Skeletal muscle satellite cell (primary cell): ENCODE measurements around the gene RUFY4.
"Not testable (repeated sequence)": the region's sequence is repeated elsewhere in the genome, so short reads cannot be mapped to it uniquely, and the experiment has no call there.

Experiments used
- H3K27me3 ChIP-seq: 2 replicates; pipeline ENCODE4 v1.7.0; 2013; ENCODE audit warnings: low read length; ENCODE audit not compliant: control insufficient read depth, insufficient read depth
- H3K36me3 ChIP-seq: 2 replicates; pipeline ENCODE4 v1.7.0; 2013; ENCODE audit warnings: mild to moderate bottlenecking, control low read depth, low read length; ENCODE audit not compliant: insufficient read depth
- H3K4me1 ChIP-seq: 2 replicates; pipeline ENCODE4 v1.7.0; 2013; ENCODE audit warnings: low read length; ENCODE audit not compliant: control insufficient read depth, insufficient read depth
- H3K4me2 ChIP-seq: 2 replicates; pipeline ENCODE4 v1.7.0; 2013; ENCODE audit warnings: mild to moderate bottlenecking, low read length
- H3K4me3 ChIP-seq: 2 replicates; pipeline ENCODE4 v1.7.0; 2013; ENCODE audit warnings: low read length
- H3K9ac ChIP-seq: 2 replicates; pipeline ENCODE4 v1.7.0; 2013; ENCODE audit warnings: mild to moderate bottlenecking, low read depth, low read length, moderate library complexity
- H3K9me3 ChIP-seq: replicated peaks from 2 replicates; pipeline ENCODE4 v1.7.0; 2013; ENCODE audit warnings: mild to moderate bottlenecking, control low read depth, low read length

The RUFY4 gene

DNA sequence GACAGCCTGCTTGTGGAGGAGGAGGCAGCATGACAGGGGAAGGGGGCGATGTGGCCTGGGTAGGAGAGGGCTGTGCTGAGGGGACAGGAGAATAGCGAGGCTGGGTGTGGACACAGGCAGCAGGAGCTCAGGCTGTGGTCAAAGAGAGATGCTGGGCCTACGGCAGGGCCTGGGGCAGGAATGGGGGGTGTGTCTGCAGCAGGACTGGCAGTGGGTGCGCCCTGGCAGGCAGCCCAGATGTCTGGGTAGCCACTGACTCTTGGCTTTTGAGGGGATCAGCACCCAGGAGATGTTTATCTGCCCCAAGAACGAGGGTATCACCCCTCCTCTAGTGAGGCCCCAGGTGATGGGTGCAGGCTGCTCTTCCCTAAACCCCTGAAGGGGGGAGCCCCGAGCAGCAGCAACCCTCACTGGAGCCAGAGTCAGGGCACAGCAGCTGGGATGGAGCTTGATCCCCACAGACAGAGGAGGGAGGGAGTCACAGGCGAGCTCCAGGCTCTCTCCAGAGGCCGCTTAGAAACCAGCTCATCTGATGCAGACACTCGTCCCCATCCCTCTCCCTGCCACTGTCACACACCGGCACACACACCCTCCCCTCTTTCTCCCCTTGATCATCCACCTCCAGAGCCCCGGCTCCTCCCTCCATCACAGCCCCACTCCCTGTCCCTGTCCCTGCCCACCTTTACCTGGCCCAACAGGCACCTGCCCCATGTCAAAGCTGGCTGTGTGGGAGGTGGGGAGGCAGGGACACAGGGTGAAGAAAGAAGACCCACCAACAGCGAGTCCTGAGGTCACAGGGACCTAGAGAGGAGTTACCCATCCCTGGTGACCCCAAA, 36.5 kb upstream of the RUFY4 start:
- Histone ChIP-seq H3K4me1 (no peaks in the 10 kb centered on the region), H3K9ac (no peak overlapping the region), H3K9me3 (no peaks in the 10 kb centered on the region), H3K4me2 (no peak overlapping the region), H3K27me3 (peaks cover 31% of the 10 kb centered on the region), H3K36me3 (no peaks in the 10 kb centered on the region), H3K4me3 (no peak overlapping the region)

DNA sequence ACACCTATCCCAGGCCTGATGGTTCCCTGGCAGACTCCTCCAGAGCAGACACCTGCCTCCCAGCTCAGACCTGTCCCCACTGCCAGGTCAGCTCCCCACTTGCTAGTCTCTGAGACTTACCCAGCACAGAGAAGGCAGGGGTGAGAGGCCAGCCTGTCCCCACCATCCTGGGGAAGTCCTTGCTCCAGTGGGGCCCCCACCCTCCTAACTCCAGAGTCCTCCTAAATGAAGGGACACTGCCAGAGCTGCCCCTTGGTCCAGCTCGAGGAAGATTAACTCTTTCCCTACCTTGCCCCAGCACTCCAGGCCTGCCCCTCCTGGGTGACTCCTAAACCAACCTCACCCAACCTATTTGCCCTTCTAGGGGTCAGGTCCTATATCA, 35.9 kb upstream of the RUFY4 start:
- H3K4me1 ChIP-seq: no peaks in the 10 kb centered on the region
- H3K27me3 ChIP-seq: peaks cover 33% of the 10 kb centered on the region
- H3K4me2 ChIP-seq: no peak overlapping the region
- H3K4me3 ChIP-seq: no peak overlapping the region
- no peaks in the 10 kb centered on the region for H3K9me3 ChIP-seq
- H3K9ac ChIP-seq: no peak overlapping the region
- H3K36me3 ChIP-seq: no peaks in the 10 kb centered on the region

DNA sequence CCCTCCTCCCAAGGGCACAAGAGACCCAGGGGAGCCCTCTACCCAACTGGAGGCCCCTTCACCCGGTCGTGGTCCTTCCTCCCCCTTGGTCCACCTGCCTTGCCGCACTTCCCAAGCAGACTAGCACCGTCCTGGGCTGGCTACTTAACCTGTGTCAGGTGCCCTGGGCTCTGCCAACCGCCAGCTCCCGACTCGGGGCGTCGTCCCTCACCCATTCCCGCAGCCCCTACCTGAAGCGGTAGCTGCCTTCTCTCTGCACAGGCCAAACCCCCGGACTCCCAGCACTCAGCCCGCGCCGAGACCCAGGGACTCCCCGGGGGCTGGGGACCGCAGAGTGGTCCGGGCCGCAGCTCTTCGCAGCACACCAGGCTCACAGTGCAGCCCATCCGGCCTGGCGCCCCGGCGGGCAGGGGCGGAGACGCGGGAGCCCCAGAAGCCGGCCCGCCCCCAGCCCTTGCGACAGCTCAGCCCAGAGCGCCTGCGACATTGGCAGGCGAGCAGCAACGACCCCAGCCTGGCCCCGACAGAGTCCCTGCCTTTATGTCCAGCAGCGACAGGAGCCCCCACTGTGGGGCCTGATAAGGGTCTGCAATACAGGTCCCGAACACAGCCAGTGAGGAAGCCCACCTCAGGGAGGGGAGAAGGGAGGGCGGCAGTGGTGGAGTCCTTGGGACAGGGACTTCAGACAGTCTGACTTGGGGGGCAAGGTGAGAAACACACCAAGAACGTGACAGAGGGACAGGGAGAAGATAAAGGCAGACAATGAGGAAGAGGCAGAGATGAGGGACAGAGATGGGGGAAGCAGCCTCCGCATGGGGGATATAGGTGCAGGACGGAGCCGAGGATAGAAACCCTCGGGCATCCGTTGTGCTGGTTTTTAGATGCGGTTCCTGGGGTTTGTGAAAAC, 35.2 kb upstream of the RUFY4 start:
- Histone ChIP-seq H3K4me2 (no peak overlapping the region), H3K4me3 (no peak overlapping the region), H3K9me3 (no peaks in the 10 kb centered on the region), H3K4me1 (no peaks in the 10 kb centered on the region), H3K9ac (no peak overlapping the region), H3K36me3 (no peaks in the 10 kb centered on the region), H3K27me3 (peaks cover 37% of the 10 kb centered on the region)

DNA sequence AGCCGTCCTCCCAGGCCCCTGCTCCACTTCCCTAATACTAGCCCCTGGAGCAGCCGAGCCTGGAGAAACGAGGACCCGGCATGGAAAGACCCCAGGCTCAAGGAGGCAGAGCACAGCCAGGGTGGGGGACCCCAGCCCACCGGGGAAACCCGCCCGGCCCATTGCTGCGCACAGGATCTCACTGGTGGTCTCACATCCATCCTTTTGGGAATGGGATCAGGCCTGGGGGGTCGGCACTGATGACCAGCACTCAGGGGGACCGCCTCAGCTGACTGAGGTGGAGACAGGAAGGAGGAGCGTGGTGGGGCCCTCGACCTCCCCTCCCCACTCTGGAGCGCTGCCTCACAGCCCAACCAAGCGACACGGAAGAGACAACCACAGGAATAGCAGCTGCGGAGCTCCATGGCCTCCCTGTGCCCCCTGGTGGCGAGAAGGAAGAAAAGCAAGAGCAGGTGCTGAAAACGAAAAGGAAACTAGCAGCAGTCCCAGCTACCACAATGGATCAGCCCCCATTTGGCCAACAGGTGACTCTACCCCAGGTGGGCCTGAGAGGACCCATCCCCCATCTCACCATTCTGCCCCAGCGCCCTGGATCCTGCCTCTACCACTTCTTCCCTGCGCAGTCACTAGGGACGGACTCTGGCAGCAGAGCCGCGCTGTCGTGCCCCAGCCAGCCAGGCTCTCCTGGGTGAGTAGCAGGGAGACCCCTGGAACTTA, 34.4 kb upstream of the RUFY4 start:
- not testable (repeated sequence) for H3K36me3 ChIP-seq, H3K9ac ChIP-seq, H3K9me3 ChIP-seq, H3K4me1 ChIP-seq
- Histone ChIP-seq H3K4me3 (peak overlapping the region; percentile 42), H3K27me3 (peaks cover 45% of the 10 kb centered on the region), H3K4me2 (peak overlapping the region; percentile 64)

DNA sequence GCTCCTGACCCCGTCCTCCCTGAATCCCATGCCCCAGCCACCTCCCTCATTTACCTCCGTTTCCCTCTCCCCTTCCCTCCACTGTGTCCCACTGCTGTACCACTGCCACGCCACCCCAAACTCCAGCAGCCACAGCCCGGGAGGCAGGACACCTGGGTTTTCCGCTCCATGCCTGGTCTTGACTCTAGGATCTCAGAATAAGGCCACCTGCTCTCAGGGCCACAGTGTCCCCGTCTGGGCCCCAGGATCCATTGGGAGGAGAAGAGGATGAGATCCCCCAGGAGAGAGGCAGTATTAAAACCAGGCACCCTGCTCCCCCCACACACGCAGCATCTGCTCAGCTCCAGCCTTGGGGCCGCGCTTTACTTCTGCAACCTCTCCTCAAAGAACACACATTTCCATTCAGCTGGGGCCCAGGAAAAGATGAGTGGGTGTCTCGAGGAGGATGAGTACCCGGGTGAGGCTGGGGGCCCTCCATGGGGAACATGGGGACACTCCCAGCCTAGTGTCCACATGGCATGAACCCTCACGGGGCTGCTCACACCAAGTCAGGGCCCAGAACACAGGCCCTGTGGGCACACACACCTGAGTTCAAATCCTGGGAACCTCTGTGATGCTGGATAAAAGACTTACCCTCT, 33.5 kb upstream of the RUFY4 start:
- Histone ChIP-seq H3K4me1 (no peaks in the 10 kb centered on the region), H3K27me3 (peaks cover 50% of the 10 kb centered on the region), H3K9ac (no peak overlapping the region), H3K4me3 (no peak overlapping the region), H3K36me3 (no peaks in the 10 kb centered on the region), H3K4me2 (no peak overlapping the region), H3K9me3 (no peaks in the 10 kb centered on the region)

DNA sequence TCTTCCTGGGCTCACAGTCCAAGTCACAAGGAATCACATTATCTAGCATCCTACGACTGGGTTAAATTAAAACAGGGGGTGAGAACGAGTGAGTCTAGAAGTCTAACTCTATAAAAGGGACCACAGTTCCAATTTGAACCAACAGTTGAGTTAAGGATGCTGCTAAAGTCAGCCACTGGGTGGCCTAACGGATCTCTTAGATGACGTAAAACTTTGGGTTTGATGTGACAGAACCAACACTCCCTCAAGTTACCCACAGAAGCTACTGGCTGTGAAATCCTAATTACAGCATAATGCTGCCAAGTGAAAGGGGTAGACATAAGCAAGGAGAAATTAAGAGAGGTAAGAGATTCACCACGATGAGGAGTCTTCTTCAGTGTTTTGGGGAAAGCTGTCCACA, 32.7 kb upstream of the RUFY4 start:
- H3K27me3 ChIP-seq: peaks cover 56% of the 10 kb centered on the region
- no peak overlapping the region for H3K9ac ChIP-seq
- no peak overlapping the region for H3K4me3 ChIP-seq
- H3K36me3 ChIP-seq: no peaks in the 10 kb centered on the region
- no peak overlapping the region for H3K4me2 ChIP-seq
- no peaks in the 10 kb centered on the region for H3K9me3 ChIP-seq
- no peaks in the 10 kb centered on the region for H3K4me1 ChIP-seq

DNA sequence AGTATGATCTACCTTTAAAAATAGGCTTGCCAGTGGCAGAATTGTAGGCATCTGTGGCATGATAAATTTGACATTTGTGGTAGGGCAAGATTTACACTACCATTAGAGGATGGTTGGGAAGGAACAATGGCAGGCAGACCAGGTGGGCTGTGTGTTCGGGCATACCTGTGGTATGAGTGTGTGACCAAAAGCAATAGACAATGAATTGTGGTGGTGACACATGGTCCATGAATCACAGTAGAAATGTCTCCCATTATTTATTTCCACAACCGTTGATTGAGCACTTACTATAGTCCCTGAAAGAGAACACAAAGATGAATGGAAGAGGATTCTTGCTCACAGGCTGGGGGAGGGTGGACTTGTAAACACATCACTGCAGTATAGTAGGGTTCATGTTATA, 29.9 kb upstream of the RUFY4 start:
- Histone ChIP-seq H3K27me3 (peaks cover 67% of the 10 kb centered on the region), H3K9me3 (no peaks in the 10 kb centered on the region), H3K9ac (no peak overlapping the region), H3K36me3 (no peaks in the 10 kb centered on the region), H3K4me1 (no peaks in the 10 kb centered on the region), H3K4me3 (no peak overlapping the region), H3K4me2 (no peak overlapping the region)

DNA sequence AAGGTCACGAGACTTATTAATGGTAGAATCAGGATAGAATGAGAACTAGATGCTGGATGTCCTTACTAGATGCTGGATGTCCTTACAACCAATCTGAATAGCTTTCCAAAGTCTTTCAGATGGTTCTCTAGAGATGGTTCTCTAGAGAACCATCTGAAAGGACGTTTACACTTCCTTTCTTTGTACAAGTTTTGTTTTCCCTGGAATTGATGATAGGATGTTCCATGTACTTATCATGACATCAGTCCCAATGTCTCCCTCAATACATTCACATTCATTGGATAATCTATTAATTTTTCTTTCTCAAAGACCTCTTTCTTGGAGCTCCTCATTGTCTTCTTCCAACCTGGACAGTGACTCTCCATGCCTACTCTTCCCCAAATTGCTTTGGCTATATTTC, 28.2 kb upstream of the RUFY4 start:
- H3K9me3 ChIP-seq: no peaks in the 10 kb centered on the region
- no peak overlapping the region for H3K9ac ChIP-seq
- no peaks in the 10 kb centered on the region for H3K36me3 ChIP-seq
- no peak overlapping the region for H3K4me3 ChIP-seq
- no peak overlapping the region for H3K4me2 ChIP-seq
- H3K27me3 ChIP-seq: peaks cover 65% of the 10 kb centered on the region
- H3K4me1 ChIP-seq: no peaks in the 10 kb centered on the region

DNA sequence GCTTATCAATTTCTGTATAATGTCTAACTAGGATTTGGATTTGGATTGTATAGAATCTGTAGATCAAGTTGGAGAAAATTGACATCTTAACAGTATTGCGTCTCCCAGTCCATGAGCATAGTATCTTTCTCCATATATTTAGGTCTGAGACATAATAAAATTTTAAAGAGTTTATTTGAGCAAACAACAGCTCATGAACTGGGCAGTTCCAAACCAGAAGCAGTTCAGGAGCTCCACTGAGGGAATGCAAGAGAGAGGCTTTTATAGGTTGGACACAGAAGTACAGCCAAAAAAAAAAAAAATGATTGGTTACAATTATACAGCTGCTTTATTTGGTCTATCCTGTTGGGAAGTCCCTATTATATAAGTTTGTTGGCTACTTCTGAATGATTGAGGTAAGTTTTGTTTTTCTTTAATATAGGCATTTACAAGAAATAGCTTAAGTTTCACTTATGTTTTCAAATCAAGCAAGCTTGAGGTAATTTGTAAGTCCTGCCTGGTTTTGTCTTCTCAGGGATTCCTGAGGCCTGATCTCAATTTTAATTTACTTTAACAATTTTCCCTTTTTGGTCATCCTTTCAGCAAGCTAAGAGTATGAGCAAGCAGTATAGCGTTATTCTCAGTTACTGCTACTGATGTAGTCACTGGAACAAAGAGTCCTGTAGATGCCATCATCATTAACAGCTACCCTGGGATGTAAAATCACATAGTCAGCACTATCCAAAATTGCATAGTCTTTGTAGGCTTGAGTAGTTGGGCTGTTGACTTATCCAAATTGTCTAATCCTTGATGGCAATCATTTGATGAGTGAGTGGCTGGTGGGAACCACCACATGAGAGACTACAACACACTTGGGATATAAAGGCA, 27.5 kb upstream of the RUFY4 start:
- H3K27me3 ChIP-seq: peaks cover 58% of the 10 kb centered on the region

DNA sequence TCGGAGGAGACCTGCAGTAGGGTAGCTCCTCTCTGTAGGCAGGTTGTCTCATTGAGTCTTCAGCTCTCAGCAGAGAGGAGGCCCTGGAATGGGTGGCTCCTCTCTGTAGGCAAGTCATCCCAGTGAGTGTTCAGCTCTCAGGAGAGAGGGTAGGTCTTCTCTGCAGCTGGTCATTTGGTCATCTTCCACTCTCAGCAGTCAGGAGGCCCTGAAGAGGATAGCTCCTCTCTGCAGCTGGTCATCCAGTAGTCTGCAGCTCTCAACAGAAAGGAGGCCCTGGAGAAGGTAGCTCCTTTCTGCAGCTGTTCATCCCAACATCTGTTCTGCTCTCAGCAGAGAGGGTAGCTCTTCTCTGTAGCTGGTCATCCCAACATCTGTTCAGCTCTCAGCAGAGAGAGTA, 26.0 kb upstream of the RUFY4 start:
- H3K36me3 ChIP-seq: no peaks in the 10 kb centered on the region
- H3K4me2 ChIP-seq: no peak overlapping the region
- H3K4me1 ChIP-seq: no peaks in the 10 kb centered on the region
- H3K27me3 ChIP-seq: peaks cover 58% of the 10 kb centered on the region
- H3K9ac ChIP-seq: no peak overlapping the region
- no peaks in the 10 kb centered on the region for H3K9me3 ChIP-seq
- no peak overlapping the region for H3K4me3 ChIP-seq

More for the DNA sequence above, 27.5 kb upstream of the RUFY4 start:
- no peak overlapping the region for H3K9ac ChIP-seq
- no peak overlapping the region for H3K4me2 ChIP-seq
- no peaks in the 10 kb centered on the region for H3K4me1 ChIP-seq
- H3K4me3 ChIP-seq: no peak overlapping the region
- H3K9me3 ChIP-seq: no peaks in the 10 kb centered on the region
- no peaks in the 10 kb centered on the region for H3K36me3 ChIP-seq
